Measurements from ENCODE around the gene THUMPD3. TPM values are rescaled to one million over a fixed set of nuclear protein-coding genes. Genes with fewer than 3 reads are reported as not detected.

THUMPD3 gene
- total RNA-seq, 3 donors from 2014 or later (not counting 1 experiment from before 2014, with no cell fraction given): 44.0 to 48.8 (median 46.3) TPM

DNA sequence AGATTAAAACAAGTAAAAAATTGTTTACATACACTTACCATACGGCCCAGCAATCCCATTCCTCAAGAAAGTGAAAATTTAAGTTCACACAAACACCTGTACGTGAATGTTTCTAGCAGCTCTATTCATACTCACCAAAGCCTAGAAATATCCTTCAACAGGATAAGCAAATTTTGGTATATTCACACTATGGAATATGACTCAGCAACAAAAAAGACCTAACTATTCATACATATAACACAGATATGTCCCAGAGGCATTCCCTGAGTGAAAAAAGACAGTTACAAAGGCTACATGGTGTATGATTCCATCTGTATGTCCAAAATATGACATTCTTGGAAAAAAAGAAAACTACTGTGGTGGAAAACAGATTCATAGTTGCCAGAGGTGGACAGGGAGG, 40.1 kb upstream of the THUMPD3 start:
- Histone ChIP-seq H3K4me1 (ENCODE audit: control insufficient read depth, insufficient read depth, low read length) (no peaks in the 10 kb centered on the region), H3K9me3 (ENCODE audit: control insufficient read depth, insufficient read depth, low read length) (no peaks in the 10 kb centered on the region), H3K4me3 (ENCODE audit: low read length) (no peak overlapping the region), H3K36me3 (ENCODE audit: control insufficient read depth, insufficient read depth, low read length) (no peaks in the 10 kb centered on the region), H3K27me3 (ENCODE audit: control insufficient read depth, insufficient read depth, low read length) (no peaks in the 10 kb centered on the region), H3K27ac (ENCODE audit: low read length) (no peak overlapping the region)
- intact Hi-C loops (cut with micrococcal nuclease): no loop called here
- Mint-ChIP-seq H3K4me3 (no peak overlapping the region), H3K9me3 (no peaks in the 10 kb centered on the region), H3K4me1 (no peaks in the 10 kb centered on the region), H3K27me3 (ENCODE audit: low read depth in 2 of 2) (peaks cover 8 to 10% of the 10 kb centered on the region in 2 donors), H3K27ac (no peak overlapping the region), H3K36me3 (no peaks in the 10 kb centered on the region)
- DNase-seq (no peak), ATAC-seq (no peak)
- 92% methylated on average over 2 of the region's 2 CpGs for WGBS (ENCODE audit: insufficient coverage)
- TF ChIP-seq, protein P1, sequence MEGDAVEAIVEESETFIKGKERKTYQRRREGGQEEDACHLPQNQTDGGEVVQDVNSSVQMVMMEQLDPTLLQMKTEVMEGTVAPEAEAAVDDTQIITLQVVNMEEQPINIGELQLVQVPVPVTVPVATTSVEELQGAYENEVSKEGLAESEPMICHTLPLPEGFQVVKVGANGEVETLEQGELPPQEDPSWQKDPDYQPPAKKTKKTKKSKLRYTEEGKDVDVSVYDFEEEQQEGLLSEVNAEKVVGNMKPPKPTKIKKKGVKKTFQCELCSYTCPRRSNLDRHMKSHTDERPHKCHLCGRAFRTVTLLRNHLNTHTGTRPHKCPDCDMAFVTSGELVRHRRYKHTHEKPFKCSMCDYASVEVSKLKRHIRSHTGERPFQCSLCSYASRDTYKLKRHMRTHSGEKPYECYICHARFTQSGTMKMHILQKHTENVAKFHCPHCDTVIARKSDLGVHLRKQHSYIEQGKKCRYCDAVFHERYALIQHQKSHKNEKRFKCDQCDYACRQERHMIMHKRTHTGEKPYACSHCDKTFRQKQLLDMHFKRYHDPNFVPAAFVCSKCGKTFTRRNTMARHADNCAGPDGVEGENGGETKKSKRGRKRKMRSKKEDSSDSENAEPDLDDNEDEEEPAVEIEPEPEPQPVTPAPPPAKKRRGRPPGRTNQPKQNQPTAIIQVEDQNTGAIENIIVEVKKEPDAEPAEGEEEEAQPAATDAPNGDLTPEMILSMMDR (IDR thresholded peaks at IDR 0.05): no peak

DNA sequence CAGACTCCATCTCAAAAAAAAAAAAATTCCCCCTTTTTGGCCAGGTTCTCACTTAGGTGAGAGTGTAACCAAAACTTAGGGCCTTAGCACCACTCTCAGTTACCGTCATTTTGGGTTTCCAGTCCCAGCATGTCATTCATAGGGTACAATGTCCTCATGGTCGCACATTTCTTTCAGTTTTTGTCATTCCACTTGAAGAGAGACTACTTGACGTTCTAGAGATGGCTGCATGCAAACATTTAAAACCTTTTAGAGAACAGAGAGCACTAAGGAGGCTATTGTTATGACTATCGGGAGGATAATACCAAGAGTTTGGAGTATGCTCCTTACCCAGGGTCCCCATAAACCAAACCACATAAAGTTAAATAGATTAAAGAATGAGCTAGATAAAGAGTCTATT, 37.9 kb upstream of the THUMPD3 start:
- WGBS (ENCODE audit: insufficient coverage): 92% methylated on average over 4 of the region's 4 CpGs
- H3K36me3 Mint-ChIP-seq: no peaks in the 10 kb centered on the region
- no peaks in the 10 kb centered on the region for H3K36me3 ChIP-seq (ENCODE audit: control insufficient read depth, insufficient read depth, low read length)
- no peaks in the 10 kb centered on the region for H3K27me3 ChIP-seq (ENCODE audit: control insufficient read depth, insufficient read depth, low read length)
- no peak overlapping the region for H3K27ac Mint-ChIP-seq
- DNase-seq (no peak), ATAC-seq (no peak)
- H3K27me3 Mint-ChIP-seq (ENCODE audit: low read depth in 2 of 2): peaks cover 7 to 17% of the 10 kb centered on the region in 2 donors
- no peaks in the 10 kb centered on the region for H3K9me3 ChIP-seq (ENCODE audit: control insufficient read depth, insufficient read depth, low read length)
- H3K4me1 Mint-ChIP-seq: no peaks in the 10 kb centered on the region
- no peaks in the 10 kb centered on the region for H3K4me1 ChIP-seq (ENCODE audit: control insufficient read depth, insufficient read depth, low read length)
- no peak overlapping the region for H3K4me3 Mint-ChIP-seq
- TF ChIP-seq, protein P1 (IDR thresholded peaks at IDR 0.05): no peak
- H3K4me3 ChIP-seq (ENCODE audit: low read length): no peak overlapping the region
- H3K9me3 Mint-ChIP-seq: no peaks in the 10 kb centered on the region
- intact Hi-C loops (cut with micrococcal nuclease): no loop called here
- no peak overlapping the region for H3K27ac ChIP-seq (ENCODE audit: low read length)

DNA sequence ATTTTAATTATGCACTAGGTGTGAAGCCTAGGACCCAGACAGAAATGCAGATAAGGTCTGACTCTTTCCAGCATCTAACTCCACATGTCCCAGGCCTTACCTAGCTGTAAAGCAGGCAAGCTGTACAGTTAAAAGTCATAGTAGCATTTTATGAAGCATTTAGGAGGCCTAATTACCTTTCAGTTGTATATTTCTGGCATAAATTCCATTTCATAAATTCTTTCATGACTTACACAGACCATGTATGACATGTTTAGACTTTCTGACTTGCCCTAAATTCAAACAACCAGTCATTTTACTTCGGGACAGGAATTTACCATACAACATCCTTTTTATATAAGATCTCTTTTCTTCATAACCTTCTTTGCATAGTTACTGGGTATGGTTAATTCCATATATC, 35.3 kb upstream of the THUMPD3 start:
- TF ChIP-seq, protein P1 (IDR thresholded peaks at IDR 0.05): no peak
- no peak overlapping the region for H3K4me3 ChIP-seq (ENCODE audit: low read length)
- no peaks in the 10 kb centered on the region for H3K9me3 Mint-ChIP-seq
- intact Hi-C loops (cut with micrococcal nuclease): no loop called here
- ATAC-seq (no peak), DNase-seq (no peak)
- H3K27ac ChIP-seq (ENCODE audit: low read length): no peak overlapping the region
- H3K27me3 Mint-ChIP-seq (ENCODE audit: low read depth in 2 of 2): peaks cover 11 to 29% of the 10 kb centered on the region in 2 donors
- H3K4me1 ChIP-seq (ENCODE audit: control insufficient read depth, insufficient read depth, low read length): no peaks in the 10 kb centered on the region
- no peaks in the 10 kb centered on the region for H3K9me3 ChIP-seq (ENCODE audit: control insufficient read depth, insufficient read depth, low read length)
- H3K36me3 ChIP-seq (ENCODE audit: control insufficient read depth, insufficient read depth, low read length): no peaks in the 10 kb centered on the region
- no CpG with 5 or more reads among the region's 1 CpG for WGBS (ENCODE audit: insufficient coverage)
- no peak overlapping the region for H3K4me3 Mint-ChIP-seq
- H3K27ac Mint-ChIP-seq: no peak overlapping the region
- no peaks in the 10 kb centered on the region for H3K36me3 Mint-ChIP-seq
- no peaks in the 10 kb centered on the region for H3K4me1 Mint-ChIP-seq
- no peaks in the 10 kb centered on the region for H3K27me3 ChIP-seq (ENCODE audit: control insufficient read depth, insufficient read depth, low read length)

DNA sequence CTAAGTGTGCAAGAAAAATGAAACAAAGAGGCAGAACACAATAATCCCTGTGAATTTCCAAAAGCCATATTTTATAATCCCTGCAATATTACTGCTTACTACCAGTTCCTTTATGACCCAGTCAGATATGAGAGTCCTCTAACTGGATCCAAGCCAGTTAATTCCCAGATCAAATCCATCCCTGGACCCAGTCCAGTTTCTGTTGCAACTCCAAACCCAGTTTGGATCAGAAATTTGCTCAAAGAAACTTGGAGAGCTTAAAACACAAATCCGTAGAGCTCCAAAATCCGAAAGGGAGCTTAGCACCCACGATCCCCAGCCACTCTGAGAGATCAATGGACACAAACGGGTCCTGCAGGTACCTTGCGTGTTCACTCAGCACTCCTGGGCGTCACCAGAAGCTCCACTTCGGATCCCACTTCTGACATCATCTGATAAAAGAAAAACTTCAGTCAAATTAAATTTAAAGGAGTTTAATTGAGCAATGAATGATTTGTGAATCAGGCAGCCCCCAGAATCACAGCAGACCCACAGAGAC, 32.6 kb upstream of the THUMPD3 start:
- H3K27ac ChIP-seq (ENCODE audit: low read length): no peak overlapping the region
- Mint-ChIP-seq H3K27me3 (ENCODE audit: low read depth in 2 of 2) (peaks cover 16 to 37% of the 10 kb centered on the region in 2 donors), H3K4me3 (no peak overlapping the region)

More for the DNA sequence above, 32.6 kb upstream of the THUMPD3 start:
- intact Hi-C loops (cut with micrococcal nuclease): no loop called here
- no peak overlapping the region for H3K4me3 ChIP-seq (ENCODE audit: low read length)
- H3K4me1 Mint-ChIP-seq: no peaks in the 10 kb centered on the region
- DNase-seq (no peak), ATAC-seq (no peak)
- no peaks in the 10 kb centered on the region for H3K36me3 Mint-ChIP-seq
- no peaks in the 10 kb centered on the region for H3K27me3 ChIP-seq (ENCODE audit: control insufficient read depth, insufficient read depth, low read length)
- 85% methylated on average over 5 of the region's 7 CpGs for WGBS (ENCODE audit: insufficient coverage)
- H3K27ac Mint-ChIP-seq: no peak overlapping the region
- no peaks in the 10 kb centered on the region for H3K36me3 ChIP-seq (ENCODE audit: control insufficient read depth, insufficient read depth, low read length)
- no peaks in the 10 kb centered on the region for H3K9me3 Mint-ChIP-seq
- TF ChIP-seq, protein P1 (IDR thresholded peaks at IDR 0.05): no peak
- no peaks in the 10 kb centered on the region for H3K4me1 ChIP-seq (ENCODE audit: control insufficient read depth, insufficient read depth, low read length)
- H3K9me3 ChIP-seq (ENCODE audit: control insufficient read depth, insufficient read depth, low read length): no peaks in the 10 kb centered on the region
